Measurements from ENCODE around the gene GSE1. TPM values are rescaled to one million over a fixed set of nuclear protein-coding genes. Genes with fewer than 3 reads are reported as not detected.

The GSE1 gene
- polyA plus RNA-seq, 1 donor (not counting 4 experiments of a cell fraction or from before 2014, with no cell fraction given): 5.0 TPM

DNA sequence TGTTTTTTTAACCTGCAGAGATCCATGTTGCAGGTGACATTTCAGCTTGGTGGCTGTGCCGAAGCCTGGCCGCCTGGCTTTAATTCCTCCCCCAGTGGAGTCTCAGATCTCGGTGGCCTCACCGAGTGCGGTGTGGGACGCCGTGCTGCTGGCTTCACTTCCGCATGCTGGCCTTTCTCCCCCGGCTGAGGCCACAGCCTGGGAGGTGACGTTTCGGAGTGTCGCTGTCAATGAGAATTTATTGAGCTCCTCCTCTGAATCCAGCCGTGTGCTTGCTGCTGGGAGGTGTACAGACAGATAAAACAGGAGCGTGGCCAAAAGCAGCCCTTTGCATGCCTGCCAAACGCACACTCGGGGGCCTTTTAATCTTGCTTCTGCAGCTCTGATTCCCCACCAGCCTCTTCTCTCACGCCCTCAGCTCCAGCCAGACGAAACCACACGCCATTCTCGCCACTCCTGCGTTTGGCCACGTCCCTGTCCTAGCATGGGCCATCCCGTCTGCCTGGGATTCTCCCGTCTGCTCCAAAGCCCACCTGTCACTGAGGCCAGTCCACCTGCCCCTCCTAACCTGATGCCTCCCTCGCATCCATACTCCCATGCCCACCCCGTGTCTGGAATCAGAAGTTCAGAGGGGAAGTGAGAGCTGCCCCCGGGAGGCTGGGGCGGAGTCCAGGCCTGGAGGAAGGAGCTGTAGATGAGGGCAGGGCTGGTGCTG, 3.6 kb downstream of the GSE1 start:
- Histone ChIP-seq H3K9me3 (ENCODE audit: control insufficient read depth, low read depth, low read length) (no peaks in the 10 kb centered on the region), H3K27me3 (ENCODE audit: control insufficient read depth, extremely low read depth, insufficient read depth, low read length) (no peaks in the 10 kb centered on the region), H3K9ac (ENCODE audit: control insufficient read depth, extremely low read depth, insufficient read depth, low read length) (no peak overlapping the region), H3K27ac (ENCODE audit: control insufficient read depth, insufficient read depth, low read length) (no peak overlapping the region), H2AFZ (ENCODE audit: control insufficient read depth, low read length) (no peak overlapping the region), H3K4me3 (ENCODE audit: control insufficient read depth in 2 of 3, extremely low read depth in 1 of 3, insufficient read depth in 2 of 3, low read depth in 1 of 3, low read length in 3 of 3) (no peak overlapping the region), H3K79me2 (ENCODE audit: control insufficient read depth, insufficient read depth, low read length) (peaks cover 5% of the 10 kb centered on the region), H3K9me1 (ENCODE audit: control insufficient read depth, extremely low read depth, insufficient read depth, low read length) (no peaks in the 10 kb centered on the region), H4K20me1 (ENCODE audit: control insufficient read depth, extremely low read depth, insufficient read depth, low read length) (peaks cover 15% of the 10 kb centered on the region), H3K4me2 (ENCODE audit: control insufficient read depth, extremely low read depth, insufficient read depth, low read depth, low read length) (peak overlapping the region; percentile 81), H3K4me1 (ENCODE audit: control insufficient read depth, extremely low read depth, insufficient read depth, low read length) (peaks cover 31% of the 10 kb centered on the region), H3K36me3 (ENCODE audit: control insufficient read depth in 2 of 2, extremely low read depth in 1 of 2, insufficient read depth in 2 of 2, low read length in 2 of 2) (peaks cover 0 to 2% of the 10 kb centered on the region in 2 experiments)
- DNase-seq (ENCODE audit: low read depth, low spot score) (no peak), FAIRE-seq (no peak)
- dilution Hi-C loops (cut with MboI; ENCODE audit: extremely low pct_ligation_motif_present, low sequenced_read_pairs): no loop called here
- TF ChIP-seq CTCF (optimal IDR thresholded peaks at IDR 0.05 in 1 of 3, IDR thresholded peaks at IDR 0.05 in 1 of 3, conservative IDR thresholded peaks at IDR 0.05 in 1 of 3; ENCODE audit: extremely low read depth in 1 of 3, insufficient read depth in 2 of 3, low read length in 3 of 3) (no peak), EZH2 (IDR thresholded peaks at IDR 0.05; ENCODE audit: low read length) (no peak)

GRCh38 chr16:85617948-85618347, 4.8 kb downstream of the GSE1 start:
- Histone ChIP-seq H3K9ac (ENCODE audit: control insufficient read depth, extremely low read depth, insufficient read depth, low read length) (no peak overlapping the region), H3K27me3 (ENCODE audit: control insufficient read depth, extremely low read depth, insufficient read depth, low read length) (no peaks in the 10 kb centered on the region), H3K9me3 (ENCODE audit: control insufficient read depth, low read depth, low read length) (no peaks in the 10 kb centered on the region), H3K9me1 (ENCODE audit: control insufficient read depth, extremely low read depth, insufficient read depth, low read length) (no peaks in the 10 kb centered on the region), H3K4me1 (ENCODE audit: control insufficient read depth, extremely low read depth, insufficient read depth, low read length) (peaks cover 32% of the 10 kb centered on the region), H4K20me1 (ENCODE audit: control insufficient read depth, extremely low read depth, insufficient read depth, low read length) (peaks cover 18% of the 10 kb centered on the region), H3K79me2 (ENCODE audit: control insufficient read depth, insufficient read depth, low read length) (peaks cover 5% of the 10 kb centered on the region), H3K4me2 (ENCODE audit: control insufficient read depth, extremely low read depth, insufficient read depth, low read depth, low read length) (no peak overlapping the region), H2AFZ (ENCODE audit: control insufficient read depth, low read length) (no peak overlapping the region), H3K36me3 (ENCODE audit: control insufficient read depth in 2 of 2, extremely low read depth in 1 of 2, insufficient read depth in 2 of 2, low read length in 2 of 2) (peaks cover 0 to 2% of the 10 kb centered on the region in 2 experiments), H3K27ac (ENCODE audit: control insufficient read depth, insufficient read depth, low read length) (no peak overlapping the region), H3K4me3 (ENCODE audit: control insufficient read depth in 2 of 3, extremely low read depth in 1 of 3, insufficient read depth in 2 of 3, low read depth in 1 of 3, low read length in 3 of 3) (no peak overlapping the region)
- FAIRE-seq: no peak
- no peak for DNase-seq (ENCODE audit: low read depth, low spot score)
- no peak for TF ChIP-seq CTCF (optimal IDR thresholded peaks at IDR 0.05 in 1 of 3, IDR thresholded peaks at IDR 0.05 in 1 of 3, conservative IDR thresholded peaks at IDR 0.05 in 1 of 3; ENCODE audit: extremely low read depth in 1 of 3, insufficient read depth in 2 of 3, low read length in 3 of 3)
- no peak for TF ChIP-seq EZH2 (IDR thresholded peaks at IDR 0.05; ENCODE audit: low read length)
- dilution Hi-C loops (cut with MboI; ENCODE audit: extremely low pct_ligation_motif_present, low sequenced_read_pairs): no loop called here

Data from keratinocyte (primary cell).